Chondrocyte (in vitro differentiated cells): ENCODE results near the gene UROC1. TPM values are rescaled to one million over a fixed set of nuclear protein-coding genes. Genes with fewer than 3 reads are reported as not detected.

Experiments
- DNase-seq: peaks from one replicate; pipeline ENCODE4 v3.0.0; 2021; ENCODE audit warnings: mixed read lengths, low spot score
- H3K27ac Mint-ChIP-seq: one replicate; pipeline ENCODE4 v1.8.0; 2021; ENCODE audit warnings: mild to moderate bottlenecking, moderate library complexity, mixed read lengths; ENCODE audit not compliant: unreplicated experiment
- H3K27me3 Mint-ChIP-seq: 2 replicates; pipeline ENCODE4 v1.8.0; 2021; ENCODE audit warnings: low read depth, mixed read lengths
- H3K36me3 Mint-ChIP-seq: 2 replicates; pipeline ENCODE4 v1.8.0; 2021; ENCODE audit warnings: low read depth, mixed read lengths
- H3K4me1 Mint-ChIP-seq: 2 replicates; pipeline ENCODE4 v1.8.0; 2021; ENCODE audit warnings: low read depth, mild to moderate bottlenecking, mixed read lengths
- H3K4me3 Mint-ChIP-seq: one replicate; pipeline ENCODE4 v1.8.0; 2021; ENCODE audit warnings: mild to moderate bottlenecking, moderate library complexity, mixed read lengths; ENCODE audit not compliant: unreplicated experiment
- H3K9me3 Mint-ChIP-seq: 2 replicates; pipeline ENCODE4 v1.8.0; 2021; ENCODE audit warnings: low read depth, mixed read lengths
- total RNA-seq: library from RNA; stranded (reverse); gene quantifications from 3 replicates; pipeline ENCODE4 v1.2.1, GENCODE V29; 2021
- TF ChIP-seq, protein P1 (sequence below): fragments of 200-600 bp; sonication (generic); IDR thresholded peaks from 2 replicates; pipeline ENCODE4 v1.5.0; 2021; ENCODE audit warnings: antibody characterized with exemption, mild to moderate bottlenecking, moderate library complexity

UROC1 gene
- total RNA-seq, 1 donor from 2014 or later: not detected

DNA sequence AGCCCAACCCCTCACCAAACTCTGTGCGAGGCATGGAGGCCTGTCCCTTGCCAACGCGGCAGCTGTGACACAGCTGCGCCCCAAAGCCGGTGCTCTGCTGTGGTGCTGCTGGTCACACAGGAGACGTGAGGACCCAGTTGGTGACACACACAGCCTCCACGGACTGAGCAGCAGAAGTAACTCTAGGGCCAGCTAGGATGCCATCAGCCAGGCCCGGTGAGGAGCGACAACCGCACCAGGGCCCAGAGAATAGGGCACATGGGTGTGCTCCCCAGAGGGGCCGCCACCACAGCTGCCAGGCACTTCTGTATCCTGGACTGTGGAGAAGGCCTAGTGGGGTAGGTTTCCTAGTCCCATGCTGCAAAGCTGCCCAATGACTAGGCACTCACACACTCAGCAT, 52.6 kb downstream of the UROC1 start:
- Mint-ChIP-seq H3K4me3 (no peak overlapping the region), H3K4me1 (peaks cover 2% of the 10 kb centered on the region), H3K9me3 (no peaks in the 10 kb centered on the region), H3K27ac (peak overlapping the region; percentile 36), H3K36me3 (peaks cover 53% of the 10 kb centered on the region), H3K27me3 (no peaks in the 10 kb centered on the region)
- TF ChIP-seq, protein P1, sequence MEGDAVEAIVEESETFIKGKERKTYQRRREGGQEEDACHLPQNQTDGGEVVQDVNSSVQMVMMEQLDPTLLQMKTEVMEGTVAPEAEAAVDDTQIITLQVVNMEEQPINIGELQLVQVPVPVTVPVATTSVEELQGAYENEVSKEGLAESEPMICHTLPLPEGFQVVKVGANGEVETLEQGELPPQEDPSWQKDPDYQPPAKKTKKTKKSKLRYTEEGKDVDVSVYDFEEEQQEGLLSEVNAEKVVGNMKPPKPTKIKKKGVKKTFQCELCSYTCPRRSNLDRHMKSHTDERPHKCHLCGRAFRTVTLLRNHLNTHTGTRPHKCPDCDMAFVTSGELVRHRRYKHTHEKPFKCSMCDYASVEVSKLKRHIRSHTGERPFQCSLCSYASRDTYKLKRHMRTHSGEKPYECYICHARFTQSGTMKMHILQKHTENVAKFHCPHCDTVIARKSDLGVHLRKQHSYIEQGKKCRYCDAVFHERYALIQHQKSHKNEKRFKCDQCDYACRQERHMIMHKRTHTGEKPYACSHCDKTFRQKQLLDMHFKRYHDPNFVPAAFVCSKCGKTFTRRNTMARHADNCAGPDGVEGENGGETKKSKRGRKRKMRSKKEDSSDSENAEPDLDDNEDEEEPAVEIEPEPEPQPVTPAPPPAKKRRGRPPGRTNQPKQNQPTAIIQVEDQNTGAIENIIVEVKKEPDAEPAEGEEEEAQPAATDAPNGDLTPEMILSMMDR: no peak
- peak; percentile 61 for DNase-seq

DNA sequence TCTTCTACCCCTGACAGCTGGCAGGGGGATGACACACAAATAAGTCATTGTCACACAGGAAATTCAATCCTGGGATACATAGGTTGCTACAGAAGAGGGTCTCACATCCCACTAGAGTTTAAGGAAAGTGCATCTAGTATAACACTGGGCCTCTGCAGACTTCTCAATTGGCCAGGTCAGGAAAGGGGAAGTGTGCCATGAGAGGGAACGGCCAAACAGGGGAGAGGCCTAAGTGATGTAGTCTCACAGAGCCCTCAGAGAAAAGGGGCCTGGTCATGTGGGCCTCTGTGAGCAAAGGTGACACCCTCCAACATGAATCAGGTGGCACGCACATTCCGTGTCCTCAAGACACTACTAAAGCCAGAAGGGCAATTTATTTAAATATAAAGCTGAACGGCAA, 53.1 kb downstream of the UROC1 start:
- H3K36me3 Mint-ChIP-seq: peaks cover 49% of the 10 kb centered on the region
- peaks cover under 1% of the 10 kb centered on the region for H3K4me1 Mint-ChIP-seq
- H3K9me3 Mint-ChIP-seq: no peaks in the 10 kb centered on the region
- no peak overlapping the region for H3K4me3 Mint-ChIP-seq
- H3K27me3 Mint-ChIP-seq: no peaks in the 10 kb centered on the region
- DNase-seq: no peak
- H3K27ac Mint-ChIP-seq: no peak overlapping the region
- TF ChIP-seq, protein P1: no peak

DNA sequence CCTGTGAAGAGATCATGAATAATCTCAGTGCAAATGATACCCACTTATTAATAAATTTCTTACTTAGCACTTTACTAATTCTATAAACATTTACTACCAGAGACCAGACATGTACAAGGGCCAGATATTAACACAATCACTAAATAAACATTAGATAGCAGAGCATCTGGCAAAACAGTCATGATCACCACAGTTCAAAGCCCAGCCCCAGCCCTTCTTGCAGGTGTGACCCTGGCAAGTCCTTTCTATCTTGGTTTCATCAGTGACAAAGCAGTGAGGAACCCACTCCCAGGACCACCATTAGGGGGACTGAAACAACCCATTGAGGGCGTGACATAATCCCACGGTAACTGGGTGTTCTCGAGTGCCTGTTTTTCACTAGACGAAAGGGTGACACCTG, 53.5 kb downstream of the UROC1 start:
- no peaks in the 10 kb centered on the region for H3K27me3 Mint-ChIP-seq
- DNase-seq: no peak
- H3K36me3 Mint-ChIP-seq: peaks cover 45% of the 10 kb centered on the region
- H3K4me1 Mint-ChIP-seq: no peaks in the 10 kb centered on the region
- H3K4me3 Mint-ChIP-seq: no peak overlapping the region
- no peak overlapping the region for H3K27ac Mint-ChIP-seq
- no peaks in the 10 kb centered on the region for H3K9me3 Mint-ChIP-seq
- TF ChIP-seq, protein P1: no peak

DNA sequence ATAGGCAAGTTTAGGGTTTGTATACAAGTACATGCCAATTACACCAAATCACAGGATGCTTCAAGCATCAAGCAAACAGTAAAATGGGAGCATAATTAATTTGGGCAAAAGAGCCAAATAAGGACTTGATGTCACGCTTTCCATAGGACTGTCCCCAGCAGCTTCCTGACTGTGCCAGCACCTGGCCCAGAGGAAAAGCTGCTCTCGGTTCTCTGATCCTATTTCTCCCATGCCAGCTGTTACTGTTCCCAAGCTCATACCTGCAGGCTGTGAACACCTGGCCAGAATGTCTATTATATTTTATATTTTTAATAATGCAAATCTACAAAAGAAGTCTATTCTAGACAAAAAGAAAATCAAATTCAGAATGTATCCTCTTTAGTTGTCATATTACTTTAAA, 54.1 kb downstream of the UROC1 start:
- no peaks in the 10 kb centered on the region for H3K9me3 Mint-ChIP-seq
- no peak overlapping the region for H3K4me3 Mint-ChIP-seq
- no peaks in the 10 kb centered on the region for H3K4me1 Mint-ChIP-seq
- no peak overlapping the region for H3K27ac Mint-ChIP-seq
- H3K27me3 Mint-ChIP-seq: no peaks in the 10 kb centered on the region
- H3K36me3 Mint-ChIP-seq: peaks cover 44% of the 10 kb centered on the region
- TF ChIP-seq, protein P1: no peak
- DNase-seq: no peak

DNA sequence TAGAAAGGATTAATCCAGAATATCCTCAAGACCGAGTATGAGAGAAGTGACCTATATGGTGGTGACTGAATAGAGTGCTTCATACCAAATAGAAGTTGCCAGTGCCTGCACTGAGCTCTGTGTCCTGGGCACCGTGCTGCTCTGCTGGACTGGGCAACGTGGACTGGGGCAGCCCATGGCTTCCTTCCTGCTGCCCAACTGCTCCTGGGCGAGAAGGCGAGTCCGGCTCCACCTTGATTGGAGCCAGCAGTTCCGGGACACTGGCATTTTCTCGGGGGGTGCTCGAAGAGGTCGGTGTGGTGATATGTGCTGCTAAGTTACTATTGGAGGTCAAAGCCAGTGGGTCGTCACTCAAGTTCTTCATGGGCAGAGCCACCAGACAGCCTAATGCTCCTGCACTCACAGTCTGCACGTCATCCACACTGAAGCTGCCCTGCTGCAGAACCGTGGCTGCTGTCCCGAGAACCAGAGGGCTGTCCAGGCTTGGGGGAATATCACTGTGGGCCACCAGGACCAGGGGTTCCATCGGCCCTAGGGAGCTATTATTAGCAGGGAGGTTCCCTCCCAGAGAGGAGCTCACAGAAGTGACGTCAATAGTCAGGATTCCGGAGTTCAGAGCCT, 56.0 kb downstream of the UROC1 start:
- DNase-seq: no peak
- Mint-ChIP-seq H3K27ac (no peak overlapping the region), H3K4me1 (no peaks in the 10 kb centered on the region), H3K9me3 (no peaks in the 10 kb centered on the region), H3K27me3 (no peaks in the 10 kb centered on the region), H3K36me3 (peaks cover 44% of the 10 kb centered on the region), H3K4me3 (no peak overlapping the region)
- TF ChIP-seq, protein P1: no peak
